HUES48 (cell line): Measurements from ENCODE around the gene RRP9.
"Not testable (repeated sequence)": the region's sequence is repeated elsewhere in the genome, so short reads cannot be mapped to it uniquely, and the experiment has no call there.

ENCODE experiments used
- H3K27ac ChIP-seq: one replicate; pipeline ENCODE4 v1.7.0; 2013; ENCODE audit warnings: low read depth, low read length, inconsistent platforms
- H3K27me3 ChIP-seq: 2 replicates; pipeline ENCODE4 v1.6.1; 2013; ENCODE audit warnings: mild to moderate bottlenecking, low read length; ENCODE audit not compliant: control insufficient read depth, insufficient read depth
- H3K36me3 ChIP-seq: 2 replicates; pipeline ENCODE4 v1.6.1; 2013; ENCODE audit warnings: low read length; ENCODE audit not compliant: control insufficient read depth, insufficient read depth
- H3K4me1 ChIP-seq: 2 replicates; pipeline ENCODE4 v1.6.1; 2013; ENCODE audit warnings: mild to moderate bottlenecking, low read length; ENCODE audit not compliant: control insufficient read depth, insufficient read depth
- H3K4me3 ChIP-seq: 2 replicates; pipeline ENCODE4 v1.5.1; 2013; ENCODE audit warnings: mild to moderate bottlenecking, low read depth, low read length
- H3K9ac ChIP-seq: 2 replicates; pipeline ENCODE4 v1.6.1; 2013; ENCODE audit warnings: mild to moderate bottlenecking, low read depth, low read length, moderate library complexity
- H3K9me3 ChIP-seq: 2 replicates; pipeline ENCODE4 v1.6.1; 2013; ENCODE audit warnings: low read length; ENCODE audit not compliant: control insufficient read depth, insufficient read depth

RRP9 gene

GRCh38 chr3:51934991-51935885 is 6.5 kb downstream of the RRP9 start:
- no peak overlapping the region for H3K27ac ChIP-seq
- H3K4me1 ChIP-seq, result no peaks in the 10 kb centered on the region
- no peaks in the 10 kb centered on the region for H3K9me3 ChIP-seq
- no peak overlapping the region for H3K4me3 ChIP-seq
- no peaks in the 10 kb centered on the region for H3K27me3 ChIP-seq
- H3K9ac ChIP-seq, result no peak overlapping the region
- peaks cover 78% of the 10 kb centered on the region for H3K36me3 ChIP-seq

- Histone ChIP-seq H3K36me3 (peaks cover 72% of the 10 kb centered on the region), H3K27ac (no peak overlapping the region)
Observed at GRCh38 chr3:51934139-51934850, 7.4 kb downstream of the RRP9 start.

GRCh38 chr3:51933471-51934138 is 8.1 kb downstream of the RRP9 start:
- H3K4me3 ChIP-seq, result no peak overlapping the region
- no peak overlapping the region for H3K27ac ChIP-seq
- no peaks in the 10 kb centered on the region for H3K9me3 ChIP-seq
- H3K9ac ChIP-seq, result no peak overlapping the region
- no peaks in the 10 kb centered on the region for H3K27me3 ChIP-seq
- peaks cover 66% of the 10 kb centered on the region for H3K36me3 ChIP-seq
- H3K4me1 ChIP-seq, result no peaks in the 10 kb centered on the region

More at GRCh38 chr3:51934139-51934850, 7.4 kb downstream of the RRP9 start:
- H3K4me1 ChIP-seq, result no peaks in the 10 kb centered on the region
- no peaks in the 10 kb centered on the region for H3K9me3 ChIP-seq
- no peak overlapping the region for H3K9ac ChIP-seq
- no peaks in the 10 kb centered on the region for H3K27me3 ChIP-seq
- no peak overlapping the region for H3K4me3 ChIP-seq

- H3K27me3 ChIP-seq, result no peaks in the 10 kb centered on the region
- H3K4me3 ChIP-seq, result no peak overlapping the region
- H3K4me1 ChIP-seq, result no peaks in the 10 kb centered on the region
- H3K36me3 ChIP-seq, result peaks cover 57% of the 10 kb centered on the region
- H3K27ac ChIP-seq, result no peak overlapping the region
- H3K9me3 ChIP-seq, result no peaks in the 10 kb centered on the region
- no peak overlapping the region for H3K9ac ChIP-seq
Observed at GRCh38 chr3:51932471-51933370, 9.0 kb downstream of the RRP9 start.

GRCh38 chr3:51931756-51932155 is 9.9 kb downstream of the RRP9 start:
- Histone ChIP-seq H3K4me3 (no peak overlapping the region), H3K4me1 (no peaks in the 10 kb centered on the region), H3K27ac (no peak overlapping the region), H3K9ac (no peak overlapping the region), H3K27me3 (no peaks in the 10 kb centered on the region), H3K9me3 (no peaks in the 10 kb centered on the region), H3K36me3 (peaks cover 47% of the 10 kb centered on the region)

GRCh38 chr3:51930439-51930838 is 11.3 kb downstream of the RRP9 start:
- H3K9ac ChIP-seq, result no peak overlapping the region
- no peak overlapping the region for H3K27ac ChIP-seq
- no peaks in the 10 kb centered on the region for H3K27me3 ChIP-seq
- H3K9me3 ChIP-seq, result no peaks in the 10 kb centered on the region
- H3K36me3 ChIP-seq, result peaks cover 34% of the 10 kb centered on the region
- H3K4me3 ChIP-seq, result no peak overlapping the region
- no peaks in the 10 kb centered on the region for H3K4me1 ChIP-seq

- H3K36me3 ChIP-seq, result peaks cover 25% of the 10 kb centered on the region
- no peaks in the 10 kb centered on the region for H3K27me3 ChIP-seq
- no peaks in the 10 kb centered on the region for H3K4me1 ChIP-seq
- H3K9me3 ChIP-seq, result no peaks in the 10 kb centered on the region
- no peak overlapping the region for H3K27ac ChIP-seq
- no peak overlapping the region for H3K4me3 ChIP-seq
- H3K9ac ChIP-seq, result no peak overlapping the region
Observed at GRCh38 chr3:51929420-51930003, 12.2 kb downstream of the RRP9 start.

GRCh38 chr3:51928981-51929380 is 12.7 kb downstream of the RRP9 start:
- not testable (repeated sequence) for H3K27me3 ChIP-seq

GRCh38 chr3:51928438-51928837 is 13.3 kb downstream of the RRP9 start:
- Histone ChIP-seq H3K4me1 (no peaks in the 10 kb centered on the region), H3K9ac (no peak overlapping the region), H3K36me3 (peaks cover 14% of the 10 kb centered on the region), H3K9me3 (no peaks in the 10 kb centered on the region), H3K27me3 (no peaks in the 10 kb centered on the region), H3K4me3 (no peak overlapping the region), H3K27ac (no peak overlapping the region)

More at GRCh38 chr3:51928981-51929380, 12.7 kb downstream of the RRP9 start:
- H3K27ac ChIP-seq, H3K9me3 ChIP-seq, H3K4me3 ChIP-seq, H3K9ac ChIP-seq, H3K4me1 ChIP-seq: not testable (repeated sequence)
- H3K36me3 ChIP-seq, result peaks cover 19% of the 10 kb centered on the region
